ENCODE data around the gene RFK. TPM values are rescaled to one million over a fixed set of nuclear protein-coding genes. Genes with fewer than 3 reads are reported as not detected.

Gene RFK
- total and polyA plus RNA-seq, 4 donors = 13.2 to 23.0 (median 16.9) TPM

DNA sequence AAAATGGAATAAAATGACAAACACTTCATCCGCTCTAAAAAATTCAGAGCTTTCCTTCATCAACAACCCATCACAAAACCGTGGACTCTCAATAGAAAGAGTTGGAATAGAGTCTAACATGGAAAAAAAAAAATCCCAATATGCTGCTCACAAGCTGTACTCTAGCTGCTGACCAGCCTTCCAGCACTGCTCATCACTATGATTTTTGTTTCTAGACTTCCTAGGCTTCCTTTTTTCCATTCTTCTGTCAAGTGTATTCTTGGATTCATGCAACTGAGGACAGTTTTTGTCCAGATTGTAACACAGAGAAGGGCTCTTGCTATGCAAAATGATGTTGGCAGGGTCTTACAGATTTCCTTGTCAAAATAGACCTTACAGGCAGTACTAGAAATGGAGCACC, 34.5 kb downstream of the RFK start (continued):
- TF ChIP-seq, protein P1, sequence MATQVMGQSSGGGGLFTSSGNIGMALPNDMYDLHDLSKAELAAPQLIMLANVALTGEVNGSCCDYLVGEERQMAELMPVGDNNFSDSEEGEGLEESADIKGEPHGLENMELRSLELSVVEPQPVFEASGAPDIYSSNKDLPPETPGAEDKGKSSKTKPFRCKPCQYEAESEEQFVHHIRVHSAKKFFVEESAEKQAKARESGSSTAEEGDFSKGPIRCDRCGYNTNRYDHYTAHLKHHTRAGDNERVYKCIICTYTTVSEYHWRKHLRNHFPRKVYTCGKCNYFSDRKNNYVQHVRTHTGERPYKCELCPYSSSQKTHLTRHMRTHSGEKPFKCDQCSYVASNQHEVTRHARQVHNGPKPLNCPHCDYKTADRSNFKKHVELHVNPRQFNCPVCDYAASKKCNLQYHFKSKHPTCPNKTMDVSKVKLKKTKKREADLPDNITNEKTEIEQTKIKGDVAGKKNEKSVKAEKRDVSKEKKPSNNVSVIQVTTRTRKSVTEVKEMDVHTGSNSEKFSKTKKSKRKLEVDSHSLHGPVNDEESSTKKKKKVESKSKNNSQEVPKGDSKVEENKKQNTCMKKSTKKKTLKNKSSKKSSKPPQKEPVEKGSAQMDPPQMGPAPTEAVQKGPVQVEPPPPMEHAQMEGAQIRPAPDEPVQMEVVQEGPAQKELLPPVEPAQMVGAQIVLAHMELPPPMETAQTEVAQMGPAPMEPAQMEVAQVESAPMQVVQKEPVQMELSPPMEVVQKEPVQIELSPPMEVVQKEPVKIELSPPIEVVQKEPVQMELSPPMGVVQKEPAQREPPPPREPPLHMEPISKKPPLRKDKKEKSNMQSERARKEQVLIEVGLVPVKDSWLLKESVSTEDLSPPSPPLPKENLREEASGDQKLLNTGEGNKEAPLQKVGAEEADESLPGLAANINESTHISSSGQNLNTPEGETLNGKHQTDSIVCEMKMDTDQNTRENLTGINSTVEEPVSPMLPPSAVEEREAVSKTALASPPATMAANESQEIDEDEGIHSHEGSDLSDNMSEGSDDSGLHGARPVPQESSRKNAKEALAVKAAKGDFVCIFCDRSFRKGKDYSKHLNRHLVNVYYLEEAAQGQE (IDR thresholded peaks at IDR 0.05) = no peak
- no peak for TF ChIP-seq JUND (IDR thresholded peaks at IDR 0.05)
- no peak for TF ChIP-seq HNF4G (IDR thresholded peaks at IDR 0.05)
- TF ChIP-seq EGR1 (IDR thresholded peaks at IDR 0.05; ENCODE audit: low read depth in 2 of 2) = no peak

DNA sequence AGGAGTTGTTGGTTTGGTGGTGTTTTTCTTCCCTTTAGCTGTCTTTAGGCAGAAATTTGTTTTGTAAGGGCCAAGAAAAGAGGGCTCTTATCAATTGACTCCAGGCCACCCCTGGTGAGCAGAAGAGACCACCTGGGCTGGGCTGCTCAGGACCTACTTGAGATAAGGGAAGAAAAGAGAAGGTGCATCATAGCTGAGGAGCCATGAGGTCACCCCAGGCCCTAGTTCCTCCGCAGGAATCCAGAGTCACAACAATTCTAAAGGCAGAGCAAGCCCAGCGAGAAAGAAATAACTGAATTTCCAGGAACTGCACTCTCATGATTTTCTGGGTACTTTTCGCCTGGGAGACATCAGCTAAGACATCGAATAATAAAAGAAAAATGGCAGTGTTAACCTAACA, 34.9 kb downstream of the RFK start:
- Histone ChIP-seq H3K4me3 (ENCODE audit: low read depth in 1 of 3, low read length in 3 of 3) (no peak overlapping the region), H3K36me3 (ENCODE audit: control insufficient read depth in 4 of 4, insufficient read depth in 3 of 4, low read depth in 1 of 4, low read length in 3 of 4) (no peaks in the 10 kb centered on the region), H3K4me1 (ENCODE audit: control insufficient read depth in 4 of 4, insufficient read depth in 4 of 4, low read length in 3 of 4) (peaks cover 0 to 1% (median 0%) of the 10 kb centered on the region in 4 donors), H3K27ac (ENCODE audit: low read depth in 1 of 2, low read length in 2 of 2) (no peak overlapping the region), H3K9ac (ENCODE audit: low read depth in 1 of 2, low read length in 2 of 2) (no peak overlapping the region), H3K9me3 (ENCODE audit: control insufficient read depth in 4 of 4, low read length in 3 of 4) (no peaks in the 10 kb centered on the region), H3K27me3 (ENCODE audit: control insufficient read depth in 4 of 4, insufficient read depth in 4 of 4, low read length in 3 of 4) (no peaks in the 10 kb centered on the region)
- TF ChIP-seq NR2F2 (IDR thresholded peaks at IDR 0.05) = no peak
- TF ChIP-seq RXRA (IDR thresholded peaks at IDR 0.05) = no peak
- TF ChIP-seq, protein P2, sequence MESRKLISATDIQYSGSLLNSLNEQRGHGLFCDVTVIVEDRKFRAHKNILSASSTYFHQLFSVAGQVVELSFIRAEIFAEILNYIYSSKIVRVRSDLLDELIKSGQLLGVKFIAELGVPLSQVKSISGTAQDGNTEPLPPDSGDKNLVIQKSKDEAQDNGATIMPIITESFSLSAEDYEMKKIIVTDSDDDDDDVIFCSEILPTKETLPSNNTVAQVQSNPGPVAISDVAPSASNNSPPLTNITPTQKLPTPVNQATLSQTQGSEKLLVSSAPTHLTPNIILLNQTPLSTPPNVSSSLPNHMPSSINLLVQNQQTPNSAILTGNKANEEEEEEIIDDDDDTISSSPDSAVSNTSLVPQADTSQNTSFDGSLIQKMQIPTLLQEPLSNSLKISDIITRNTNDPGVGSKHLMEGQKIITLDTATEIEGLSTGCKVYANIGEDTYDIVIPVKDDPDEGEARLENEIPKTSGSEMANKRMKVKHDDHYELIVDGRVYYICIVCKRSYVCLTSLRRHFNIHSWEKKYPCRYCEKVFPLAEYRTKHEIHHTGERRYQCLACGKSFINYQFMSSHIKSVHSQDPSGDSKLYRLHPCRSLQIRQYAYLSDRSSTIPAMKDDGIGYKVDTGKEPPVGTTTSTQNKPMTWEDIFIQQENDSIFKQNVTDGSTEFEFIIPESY (IDR thresholded peaks at IDR 0.05) = no peak
- no peak for TF ChIP-seq FOXA2 (IDR thresholded peaks at IDR 0.05)
- TF ChIP-seq EGR1 (IDR thresholded peaks at IDR 0.05; ENCODE audit: low read depth in 2 of 2) = no peak
- TF ChIP-seq, protein P3, sequence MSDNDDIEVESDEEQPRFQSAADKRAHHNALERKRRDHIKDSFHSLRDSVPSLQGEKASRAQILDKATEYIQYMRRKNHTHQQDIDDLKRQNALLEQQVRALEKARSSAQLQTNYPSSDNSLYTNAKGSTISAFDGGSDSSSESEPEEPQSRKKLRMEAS (IDR thresholded peaks at IDR 0.05) = no peak
- TF ChIP-seq RAD21 (IDR thresholded peaks at IDR 0.05) = no peak
- TF ChIP-seq, protein P1 (IDR thresholded peaks at IDR 0.05) = no peak
- no peak for TF ChIP-seq YY1 (IDR thresholded peaks at IDR 0.05)
- TF ChIP-seq SP1 (IDR thresholded peaks at IDR 0.05) = no peak
- TF ChIP-seq, protein P4, sequence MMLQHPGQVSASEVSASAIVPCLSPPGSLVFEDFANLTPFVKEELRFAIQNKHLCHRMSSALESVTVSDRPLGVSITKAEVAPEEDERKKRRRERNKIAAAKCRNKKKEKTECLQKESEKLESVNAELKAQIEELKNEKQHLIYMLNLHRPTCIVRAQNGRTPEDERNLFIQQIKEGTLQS (IDR thresholded peaks at IDR 0.05) = no peak
- TF ChIP-seq HNF4G (IDR thresholded peaks at IDR 0.05) = no peak
- no peak for TF ChIP-seq FOXA1 (IDR thresholded peaks at IDR 0.05)
- TF ChIP-seq HNF4A (conservative IDR thresholded peaks at IDR 0.05) = no peak
- TF ChIP-seq, protein P5, sequence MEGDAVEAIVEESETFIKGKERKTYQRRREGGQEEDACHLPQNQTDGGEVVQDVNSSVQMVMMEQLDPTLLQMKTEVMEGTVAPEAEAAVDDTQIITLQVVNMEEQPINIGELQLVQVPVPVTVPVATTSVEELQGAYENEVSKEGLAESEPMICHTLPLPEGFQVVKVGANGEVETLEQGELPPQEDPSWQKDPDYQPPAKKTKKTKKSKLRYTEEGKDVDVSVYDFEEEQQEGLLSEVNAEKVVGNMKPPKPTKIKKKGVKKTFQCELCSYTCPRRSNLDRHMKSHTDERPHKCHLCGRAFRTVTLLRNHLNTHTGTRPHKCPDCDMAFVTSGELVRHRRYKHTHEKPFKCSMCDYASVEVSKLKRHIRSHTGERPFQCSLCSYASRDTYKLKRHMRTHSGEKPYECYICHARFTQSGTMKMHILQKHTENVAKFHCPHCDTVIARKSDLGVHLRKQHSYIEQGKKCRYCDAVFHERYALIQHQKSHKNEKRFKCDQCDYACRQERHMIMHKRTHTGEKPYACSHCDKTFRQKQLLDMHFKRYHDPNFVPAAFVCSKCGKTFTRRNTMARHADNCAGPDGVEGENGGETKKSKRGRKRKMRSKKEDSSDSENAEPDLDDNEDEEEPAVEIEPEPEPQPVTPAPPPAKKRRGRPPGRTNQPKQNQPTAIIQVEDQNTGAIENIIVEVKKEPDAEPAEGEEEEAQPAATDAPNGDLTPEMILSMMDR (IDR thresholded peaks at IDR 0.05; ENCODE audit: low read depth, low read length, missing input control) = no peak
- TF ChIP-seq JUND (IDR thresholded peaks at IDR 0.05) = no peak
- no peak for TF ChIP-seq GABPA (IDR thresholded peaks at IDR 0.05 in 1 of 2, conservative IDR thresholded peaks at IDR 0.05 in 1 of 2)
- TF ChIP-seq TAF1 (conservative IDR thresholded peaks at IDR 0.05) = no peak
- DNase-seq (ENCODE audit: low spot score) = no peak
- 87% methylated on average over 4 of the region's 4 CpGs for WGBS
